Measurements from ENCODE around the gene WWTR1. TPM values are rescaled to one million over a fixed set of nuclear protein-coding genes. Genes with fewer than 3 reads are reported as not detected.

The WWTR1 gene
- polyA plus RNA-seq, 1 donor, result 85.2 TPM

Other genes with a start within 250 kb of the WWTR1 start
- not detected for gene TM4SF4, start 183.3 kb downstream of the WWTR1 start, polyA plus RNA-seq (ENCODE audit: insufficient read length)
- gene COMMD2, start 94.5 kb upstream of the WWTR1 start, polyA plus RNA-seq (ENCODE audit: insufficient read length), result 28.3 TPM
- gene ANKUB1, start 134.5 kb upstream of the WWTR1 start, polyA plus RNA-seq (ENCODE audit: insufficient read length), result not detected
- 34.9 TPM for gene RNF13, start 155.2 kb upstream of the WWTR1 start, polyA plus RNA-seq (ENCODE audit: insufficient read length)